Upper lobe of left lung (tissue), 6 donors: Measurements from ENCODE around the gene ABCA13. TPM values are rescaled to one million over a fixed set of nuclear protein-coding genes. Genes with fewer than 3 reads are reported as not detected.

ENCODE experiments used
- ATAC-seq, 2 donors: fragments of 200-7000 bp; cut with Tn5 transposase; one replicate each; pipeline ENCODE4 v1.9.1; 2022; ENCODE audit warnings: mild to moderate bottlenecking in 2 of 2, moderate library complexity in 2 of 2; ENCODE audit not compliant: low FRiP score in 2 of 2
- DNase-seq, 2 donors: peaks; one replicate each; pipeline ENCODE4 v3.0.0-alpha.2; 2019 to 2020
- H3K27ac ChIP-seq, 4 donors: fragments of 200-600 bp; sonication (generic); one replicate each; pipeline ENCODE4 v1.5.1; 2016 to 2019
- H3K27me3 ChIP-seq, 4 donors: fragments of 200-600 bp; sonication (generic); one replicate each; pipeline ENCODE4 v1.5.1; 2017 to 2019
- H3K36me3 ChIP-seq, 4 donors: fragments of 200-600 bp; sonication (generic); one replicate each; pipeline ENCODE4 v1.5.1; 2016 to 2019
- H3K4me1 ChIP-seq, 4 donors: fragments of 200-600 bp; sonication (generic); one replicate each; pipeline ENCODE4 v1.5.1; 2018 to 2019
- H3K4me3 ChIP-seq, 4 donors: fragments of 200-600 bp; sonication (generic); one replicate each; pipeline ENCODE4 v1.5.1; 2017 to 2019; ENCODE audit warnings: mild to moderate bottlenecking in 2 of 4, moderate library complexity in 1 of 4
- H3K9me3 ChIP-seq, 4 donors: fragments of 200-600 bp; sonication (generic); one replicate each; pipeline ENCODE4 v1.5.1; 2018 to 2019
- CTCF ChIP-seq, 6 experiments: fragments of 450-650 bp in 4 of 6; fragments of 200-600 bp in 2 of 6; sonication (generic) in 2 of 6; IDR thresholded peaks; one replicate each; pipeline ENCODE4 v1.5.1; 2016 to 2019; ENCODE audit warnings: antibody characterized with exemption in 6 of 6
- EP300 ChIP-seq, 4 donors: sonication (generic); formaldehyde crosslinking; IDR thresholded peaks; one replicate each; pipeline ENCODE4 v1.5.1; 2017; ENCODE audit warnings: antibody characterized with exemption in 4 of 4, control low read depth in 2 of 4
- POLR2A ChIP-seq, 4 donors: fragments of 450-650 bp; IDR thresholded peaks; one replicate each; pipeline ENCODE4 v1.5.1; 2016 to 2017; ENCODE audit warnings: antibody characterized with exemption in 4 of 4, mild to moderate bottlenecking in 2 of 4
- POLR2AphosphoS5 ChIP-seq, 2 donors: sonication (generic); formaldehyde crosslinking; IDR thresholded peaks; one replicate each; pipeline ENCODE4 v1.5.1; 2017; ENCODE audit warnings: antibody characterized with exemption in 2 of 2
- WGBS, 2 donors: methylation state at CpG; one replicate each; pipeline ENCODE4 v1.1.5; 2017 to 2018; 5-methylcytosine and 5-hydroxymethylcytosine counted together
- total RNA-seq, 6 donors: library from RNA; depleted of rRNA in 4 of 6; stranded (reverse); fragments of >200 nt in 4 of 6; gene quantifications; one replicate each; pipeline versions ENCODE4 v1.1.0 to v1.2.1, GENCODE V29; 2016 to 2021
- donor health status: DM: no; HTN: no; CAD: no; lungs with moderate emphysema.
- donor health status: DM: no; HTN: yes; CAD: no; lungs with severe emphysema.

Gene ABCA13
- total RNA-seq, 6 donors from 2014 or later, result 0.49 to 27.7 (median 7.1) TPM

GRCh38 chr7:48304641-48305040 is 133.4 kb downstream of the ABCA13 start:
- no peaks in the 10 kb centered on the region for H3K4me1 ChIP-seq
- H3K4me3 ChIP-seq, result no peak overlapping the region
- H3K27me3 ChIP-seq, result no peaks in the 10 kb centered on the region
- TF ChIP-seq POLR2A (IDR thresholded peaks at IDR 0.05) (no peak), EP300 (IDR thresholded peaks at IDR 0.05) (no peak), POLR2AphosphoS5 (IDR thresholded peaks at IDR 0.05) (no peak), CTCF (IDR thresholded peaks at IDR 0.05) (no peak)
- H3K9me3 ChIP-seq, result no peaks in the 10 kb centered on the region
- no peak for ATAC-seq
- no peak overlapping the region for H3K27ac ChIP-seq
- WGBS, 2 donors, result 91 to 92% methylated on average over 1 of the region's 1 CpG
- DNase-seq, result no peak
- no peaks in the 10 kb centered on the region for H3K36me3 ChIP-seq

- no peaks in the 10 kb centered on the region for H3K27me3 ChIP-seq
- TF ChIP-seq POLR2A (IDR thresholded peaks at IDR 0.05) (no peak), POLR2AphosphoS5 (IDR thresholded peaks at IDR 0.05) (no peak), EP300 (IDR thresholded peaks at IDR 0.05) (no peak), CTCF (IDR thresholded peaks at IDR 0.05) (no peak)
- H3K4me1 ChIP-seq, result no peaks in the 10 kb centered on the region
- ATAC-seq (no peak), DNase-seq (no peak)
- WGBS, 2 donors, result 75 to 89% methylated on average over 5 of the region's 5 CpGs
- H3K4me3 ChIP-seq, result no peak overlapping the region
- no peaks in the 10 kb centered on the region for H3K36me3 ChIP-seq
- no peaks in the 10 kb centered on the region for H3K9me3 ChIP-seq
- H3K27ac ChIP-seq, result no peak overlapping the region
These were observed 134.4 kb downstream of the ABCA13 start for GRCh38 chr7:48305661-48306060.

GRCh38 chr7:48307041-48307714 is 135.9 kb downstream of the ABCA13 start:
- TF ChIP-seq POLR2A (IDR thresholded peaks at IDR 0.05) (no peak), POLR2AphosphoS5 (IDR thresholded peaks at IDR 0.05) (no peak), EP300 (IDR thresholded peaks at IDR 0.05) (no peak), CTCF (IDR thresholded peaks at IDR 0.05) (no peak)
- ATAC-seq, result no peak
- no peaks in the 10 kb centered on the region for H3K36me3 ChIP-seq
- no peak for DNase-seq
- 77 to 85% methylated on average over 4 of the region's 4 CpGs for WGBS, 2 donors
- H3K4me3 ChIP-seq, result no peak overlapping the region
- no peaks in the 10 kb centered on the region for H3K9me3 ChIP-seq
- H3K4me1 ChIP-seq, result peaks cover 0 to 3% (median 0%) of the 10 kb centered on the region in 4 donors
- no peak overlapping the region for H3K27ac ChIP-seq
- H3K27me3 ChIP-seq, result no peaks in the 10 kb centered on the region

- no peak for ATAC-seq
- H3K27ac ChIP-seq, result no peak overlapping the region
- no peak overlapping the region for H3K4me3 ChIP-seq
- no peaks in the 10 kb centered on the region for H3K36me3 ChIP-seq
- peaks cover 0 to 3% (median 0%) of the 10 kb centered on the region in 4 donors for H3K4me1 ChIP-seq
- 73 to 80% methylated on average over 12 of the region's 12 CpGs for WGBS, 2 donors
- H3K27me3 ChIP-seq, result no peaks in the 10 kb centered on the region
- no peaks in the 10 kb centered on the region for H3K9me3 ChIP-seq
- TF ChIP-seq POLR2A (IDR thresholded peaks at IDR 0.05), result no peak
- TF ChIP-seq CTCF (IDR thresholded peaks at IDR 0.05), result no peak
- TF ChIP-seq POLR2AphosphoS5 (IDR thresholded peaks at IDR 0.05), result no peak
- no peak for TF ChIP-seq EP300 (IDR thresholded peaks at IDR 0.05)
- no peak for DNase-seq
These were observed 138.5 kb downstream of the ABCA13 start for GRCh38 chr7:48309720-48310119.
